CD14-positive monocyte (primary cell): ENCODE results near the gene RAB26. TPM values are rescaled to one million over a fixed set of nuclear protein-coding genes. Genes with fewer than 3 reads are reported as not detected.

Experiments used
- DNase-seq, 3 donors: peaks; one replicate each; pipeline ENCODE4 v3.0.0-alpha.2; 2011 to 2022
- H2AFZ ChIP-seq: 2 replicates; pipeline ENCODE4 v1.6.0; 2012; ENCODE audit warnings: mild to moderate bottlenecking, low read depth, low read length, inconsistent platforms; ENCODE audit not compliant: insufficient read depth, poor library complexity, severe bottlenecking
- H3K27ac ChIP-seq, 2 donors: 1 replicate in 1 of 2; 2 replicates in 1 of 2; pipeline ENCODE4 v1.5.1; 2012 to 2013; ENCODE audit warnings: low read length in 2 of 2, control low read depth in 1 of 2, inconsistent platforms in 1 of 2, low read depth in 1 of 2, mild to moderate bottlenecking in 1 of 2
- H3K27me3 ChIP-seq, 2 donors: one replicate each; pipeline versions ENCODE4 v1.6.0 to v1.6.1; 2011 to 2013; ENCODE audit warnings: low read length in 2 of 2; ENCODE audit not compliant: control insufficient read depth in 2 of 2, insufficient read depth in 2 of 2
- H3K36me3 ChIP-seq, 2 donors: replicated peaks in 1 of 2; 1 replicate in 1 of 2; 2 replicates in 1 of 2; pipeline versions ENCODE4 v1.5.1 to v1.6.1; 2012 to 2013; ENCODE audit warnings: low read length in 2 of 2, control low read depth in 1 of 2, inconsistent platforms in 1 of 2, mild to moderate bottlenecking in 1 of 2; ENCODE audit not compliant: insufficient read depth in 2 of 2, control insufficient read depth in 1 of 2
- H3K4me1 ChIP-seq, 2 donors: 1 replicate in 1 of 2; 2 replicates in 1 of 2; pipeline versions ENCODE4 v1.5.1 to v1.6.1; 2012 to 2013; ENCODE audit warnings: low read length in 2 of 2, control low read depth in 1 of 2, inconsistent platforms in 1 of 2, mild to moderate bottlenecking in 1 of 2, moderate library complexity in 1 of 2; ENCODE audit not compliant: insufficient read depth in 2 of 2, control insufficient read depth in 1 of 2
- H3K4me2 ChIP-seq: replicated peaks from 2 replicates; pipeline ENCODE3; 2012; ENCODE audit warnings: low read length, moderate library complexity, mild to moderate bottlenecking; ENCODE audit not compliant: poor library complexity, severe bottlenecking; ENCODE audit errors: extremely low read depth
- H3K4me3 ChIP-seq, 3 experiments: fragments of 200-600 bp in 1 of 3; sonication (generic) in 1 of 3; replicated peaks in 1 of 3; 1 replicate in 2 of 3; 2 replicates in 1 of 3; pipeline ENCODE4 v1.5.1; 2011 to 2013; ENCODE audit warnings: low read length in 3 of 3, mild to moderate bottlenecking in 3 of 3, control low read depth in 2 of 3, low read depth in 2 of 3, inconsistent platforms in 1 of 3, moderate library complexity in 1 of 3
- H3K79me2 ChIP-seq: 2 replicates; pipeline ENCODE4 v1.6.0; 2012; ENCODE audit warnings: mild to moderate bottlenecking, control low read depth, inconsistent platforms, low read length, moderate library complexity; ENCODE audit not compliant: insufficient read depth
- H3K9ac ChIP-seq: 2 replicates; pipeline ENCODE4 v1.6.0; 2017; ENCODE audit warnings: low read length, mild to moderate bottlenecking; ENCODE audit not compliant: insufficient read depth, poor library complexity, severe bottlenecking
- H3K9me3 ChIP-seq, 2 donors: replicated peaks in 1 of 2; 1 replicate in 1 of 2; 2 replicates in 1 of 2; pipeline versions ENCODE4 v1.5.1 to v1.6.1; 2012 to 2013; ENCODE audit warnings: low read length in 2 of 2, control low read depth in 1 of 2; ENCODE audit not compliant: control insufficient read depth in 1 of 2, insufficient read depth in 1 of 2
- H4K20me1 ChIP-seq: 2 replicates; pipeline ENCODE4 v1.6.0; 2012; ENCODE audit warnings: mild to moderate bottlenecking, low read length, control low read depth, moderate library complexity; ENCODE audit not compliant: insufficient read depth
- H3K27ac Mint-ChIP-seq, 7 donors: one replicate each; pipeline ENCODE4 v1.8.0; 2020; ENCODE audit warnings: mild to moderate bottlenecking in 7 of 7, mixed read lengths in 7 of 7, moderate library complexity in 6 of 7, inconsistent platforms in 2 of 7
- H3K27me3 Mint-ChIP-seq, 3 donors: one replicate each; pipeline ENCODE4 v1.8.0; 2021 to 2022; ENCODE audit warnings: low read depth in 3 of 3, mild to moderate bottlenecking in 3 of 3, mixed read lengths in 3 of 3, moderate library complexity in 3 of 3, inconsistent platforms in 1 of 3
- H3K36me3 Mint-ChIP-seq, 2 donors: one replicate each; pipeline ENCODE4 v1.8.0; 2020; ENCODE audit warnings: mixed read lengths in 2 of 2, inconsistent platforms in 1 of 2, mild to moderate bottlenecking in 1 of 2
- H3K4me1 Mint-ChIP-seq: one replicate; pipeline ENCODE4 v1.8.0; 2020; ENCODE audit warnings: mild to moderate bottlenecking, mixed read lengths
- H3K4me3 Mint-ChIP-seq, 2 donors: one replicate each; pipeline ENCODE4 v1.8.0; 2020; ENCODE audit warnings: mild to moderate bottlenecking in 2 of 2, mixed read lengths in 2 of 2, moderate library complexity in 1 of 2
- H3K9me3 Mint-ChIP-seq, 7 donors: one replicate each; pipeline ENCODE4 v1.8.0; 2020 to 2022; ENCODE audit warnings: mixed read lengths in 7 of 7, mild to moderate bottlenecking in 6 of 7, moderate library complexity in 6 of 7, inconsistent platforms in 2 of 7
- WGBS: methylation state at CpG from one replicate; pipeline ENCODE4 v1.1.5; 2013; ENCODE audit warnings: missing lambda C conversion rate; ENCODE audit not compliant: insufficient coverage; 5-methylcytosine and 5-hydroxymethylcytosine counted together
- intact Hi-C, 2 donors: fragments of 100-400 bp; cut with micrococcal nuclease; formaldehyde crosslinking; loops; one replicate each; pipeline versions ENCODE4 v1.15.0 to v1.15.1; 2023
- polyA plus RNA-seq, 3 donors: library from polyadenylated mRNA; depleted of rRNA in 1 of 3; unstranded in 2 of 3; stranded (reverse) in 1 of 3; fragments of 300-500 nt in 2 of 3; fragments of >200 nt in 1 of 3; fragmentation: Illumina TruSeq in 2 of 3; gene quantifications; 1 replicate in 2 of 3; 2 replicates in 1 of 3; pipeline ENCODE4 v1.2.3, GENCODE V29; 2012 to 2021
- TF ChIP-seq, protein P1 (sequence below): fragments of 200-600 bp; IDR thresholded peaks from one replicate; pipeline ENCODE4 v1.8.0; 2022; ENCODE audit warnings: antibody characterized with exemption, mild to moderate bottlenecking

The RAB26 gene
- polyA plus RNA-seq, 3 donors, result not detected

DNA sequence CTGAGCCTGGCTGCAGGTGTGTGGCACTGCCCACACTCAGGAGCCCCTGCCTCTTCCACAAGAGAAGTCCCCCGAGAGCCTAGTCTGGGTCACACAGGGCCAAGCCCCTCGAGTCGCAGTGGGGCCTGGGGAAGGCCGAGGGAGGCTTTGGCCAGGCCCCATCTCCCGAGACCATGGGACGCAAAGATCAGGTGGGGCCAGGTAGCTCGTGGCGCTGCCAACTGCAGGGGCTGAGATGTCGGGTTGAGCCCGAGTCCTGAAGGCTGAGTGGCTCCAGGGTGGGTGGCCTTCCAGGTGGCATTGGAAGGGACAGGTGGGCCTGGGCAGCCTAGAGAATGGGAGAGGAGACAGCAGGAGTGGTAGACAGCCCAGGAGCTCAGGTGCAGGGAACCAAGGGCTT, 13.5 kb downstream of the RAB26 start:
- peaks cover 83% of the 10 kb centered on the region for H4K20me1 ChIP-seq
- Mint-ChIP-seq H3K27ac (peak overlapping the region in 2 of 7 donors; percentile 62 to 71), H3K36me3 (peaks cover 10 to 26% of the 10 kb centered on the region in 2 donors), H3K4me3 (no peak overlapping the region), H3K27me3 (peaks cover 0 to 2% (median 0%) of the 10 kb centered on the region in 3 donors), H3K4me1 (peaks cover 10% of the 10 kb centered on the region), H3K9me3 (peaks cover 0 to 14% (median 4%) of the 10 kb centered on the region in 7 donors)
- peaks cover 0 to 7% of the 10 kb centered on the region in 2 donors for H3K9me3 ChIP-seq
- WGBS, result 99% methylated on average over 10 of the region's 10 CpGs
- H3K79me2 ChIP-seq, result peaks cover 78% of the 10 kb centered on the region
- DNase-seq, result no peak
- TF ChIP-seq, protein P1, sequence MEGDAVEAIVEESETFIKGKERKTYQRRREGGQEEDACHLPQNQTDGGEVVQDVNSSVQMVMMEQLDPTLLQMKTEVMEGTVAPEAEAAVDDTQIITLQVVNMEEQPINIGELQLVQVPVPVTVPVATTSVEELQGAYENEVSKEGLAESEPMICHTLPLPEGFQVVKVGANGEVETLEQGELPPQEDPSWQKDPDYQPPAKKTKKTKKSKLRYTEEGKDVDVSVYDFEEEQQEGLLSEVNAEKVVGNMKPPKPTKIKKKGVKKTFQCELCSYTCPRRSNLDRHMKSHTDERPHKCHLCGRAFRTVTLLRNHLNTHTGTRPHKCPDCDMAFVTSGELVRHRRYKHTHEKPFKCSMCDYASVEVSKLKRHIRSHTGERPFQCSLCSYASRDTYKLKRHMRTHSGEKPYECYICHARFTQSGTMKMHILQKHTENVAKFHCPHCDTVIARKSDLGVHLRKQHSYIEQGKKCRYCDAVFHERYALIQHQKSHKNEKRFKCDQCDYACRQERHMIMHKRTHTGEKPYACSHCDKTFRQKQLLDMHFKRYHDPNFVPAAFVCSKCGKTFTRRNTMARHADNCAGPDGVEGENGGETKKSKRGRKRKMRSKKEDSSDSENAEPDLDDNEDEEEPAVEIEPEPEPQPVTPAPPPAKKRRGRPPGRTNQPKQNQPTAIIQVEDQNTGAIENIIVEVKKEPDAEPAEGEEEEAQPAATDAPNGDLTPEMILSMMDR, result no peak
- peaks cover 5 to 13% of the 10 kb centered on the region in 2 donors for H3K4me1 ChIP-seq
- no peak overlapping the region for H2AFZ ChIP-seq
- H3K9ac ChIP-seq, result no peak overlapping the region
- H3K36me3 ChIP-seq, result peaks cover 17 to 21% of the 10 kb centered on the region in 2 donors
- H3K27me3 ChIP-seq, result no peaks in the 10 kb centered on the region
- intact Hi-C loops, result no loop called here
- H3K27ac ChIP-seq, result no peak overlapping the region
- no peak overlapping the region for H3K4me3 ChIP-seq
- no peak overlapping the region for H3K4me2 ChIP-seq

DNA sequence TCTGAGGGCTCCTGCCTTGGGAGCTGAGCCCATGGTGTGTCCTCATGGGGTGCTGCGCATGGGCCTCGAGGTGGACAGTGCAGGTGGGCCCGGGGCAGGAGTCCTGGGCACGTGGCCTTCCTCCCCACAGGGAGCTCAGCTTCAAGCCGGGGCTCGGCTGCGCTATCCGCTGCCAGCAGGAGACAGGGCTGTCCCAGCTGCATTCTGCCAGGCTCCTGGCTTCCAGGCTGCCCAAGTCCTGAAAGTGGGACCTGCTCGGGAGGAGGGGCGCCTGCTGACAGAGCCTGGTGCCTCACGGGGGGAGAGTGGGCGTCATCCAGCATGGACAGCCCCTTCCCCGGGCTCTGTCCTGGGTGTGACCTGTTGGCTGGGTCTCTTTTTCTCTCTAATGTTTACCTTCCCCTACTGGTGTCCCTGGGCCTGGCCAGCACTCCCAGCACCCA, 14.3 kb downstream of the RAB26 start:
- H3K9me3 Mint-ChIP-seq, result peaks cover 0 to 14% (median 4%) of the 10 kb centered on the region in 7 donors
- peaks cover 3% of the 10 kb centered on the region for H3K4me1 Mint-ChIP-seq

More for the DNA sequence above, 14.3 kb downstream of the RAB26 start:
- Histone ChIP-seq H2AFZ (no peak overlapping the region), H3K9me3 (peaks cover 0 to 7% of the 10 kb centered on the region in 2 donors), H4K20me1 (peaks cover 75% of the 10 kb centered on the region), H3K4me2 (no peak overlapping the region), H3K27me3 (no peaks in the 10 kb centered on the region), H3K36me3 (peaks cover 25 to 29% of the 10 kb centered on the region in 2 donors), H3K9ac (no peak overlapping the region), H3K27ac (no peak overlapping the region), H3K4me1 (peaks cover 0 to 5% of the 10 kb centered on the region in 2 donors), H3K79me2 (peaks cover 70% of the 10 kb centered on the region), H3K4me3 (no peak overlapping the region)
- TF ChIP-seq, protein P1, result no peak
- Mint-ChIP-seq H3K36me3 (peaks cover 10 to 32% of the 10 kb centered on the region in 2 donors), H3K27ac (no peak overlapping the region), H3K4me3 (no peak overlapping the region), H3K27me3 (peaks cover 0 to 2% (median 0%) of the 10 kb centered on the region in 3 donors)
- 100% methylated on average over 9 of the region's 13 CpGs for WGBS
- intact Hi-C loops, result no loop called here
- no peak for DNase-seq
